Tibial nerve (tissue), 4 donors: ENCODE data around the gene CLMP. TPM values are rescaled to one million over a fixed set of nuclear protein-coding genes. Genes with fewer than 3 reads are reported as not detected.
"Not testable (repeated sequence)": the region's sequence is repeated elsewhere in the genome, so short reads cannot be mapped to it uniquely, and the experiment has no call there.

Source experiments
- DNase-seq, 2 donors: peaks; one replicate each; pipeline ENCODE4 v3.0.0-alpha.2; 2019; ENCODE audit warnings: low spot score in 2 of 2
- H3K27ac ChIP-seq, 4 donors: fragments of 200-600 bp; sonication (generic) in 3 of 4; one replicate each; pipeline ENCODE4 v1.5.1; 2017 to 2019; ENCODE audit warnings: mild to moderate bottlenecking in 1 of 4
- H3K27me3 ChIP-seq, 2 donors: fragments of 200-600 bp; sonication (generic) in 1 of 2; one replicate each; pipeline versions ENCODE4 v1.5.1 to v1.6.0; 2017 to 2019
- H3K36me3 ChIP-seq, 3 donors: fragments of 200-600 bp; sonication (generic); one replicate each; pipeline ENCODE4 v1.5.1; 2018 to 2019
- H3K4me1 ChIP-seq, 4 donors: fragments of 200-600 bp; sonication (generic) in 3 of 4; one replicate each; pipeline ENCODE4 v1.5.1; 2017 to 2019
- H3K4me3 ChIP-seq, 4 donors: fragments of 200-600 bp; sonication (generic) in 3 of 4; one replicate each; pipeline ENCODE4 v1.5.1; 2017 to 2019; ENCODE audit warnings: mild to moderate bottlenecking in 1 of 4, moderate library complexity in 1 of 4
- H3K9me3 ChIP-seq, 4 donors: fragments of 200-600 bp; sonication (generic) in 3 of 4; one replicate each; pipeline ENCODE4 v1.5.1; 2017 to 2019
- CTCF ChIP-seq, 5 experiments: fragments of 200-600 bp in 3 of 5; fragments of 450-650 bp in 2 of 5; sonication (generic) in 3 of 5; IDR thresholded peaks; one replicate each; pipeline ENCODE4 v1.5.1; 2016 to 2019; ENCODE audit warnings: antibody characterized with exemption in 5 of 5, mild to moderate bottlenecking in 3 of 5, moderate library complexity in 2 of 5
- EP300 ChIP-seq, 2 donors: sonication (generic); formaldehyde crosslinking; IDR thresholded peaks; one replicate each; pipeline ENCODE4 v1.6.1; 2017; ENCODE audit warnings: antibody characterized with exemption in 2 of 2, mild to moderate bottlenecking in 1 of 2
- POLR2A ChIP-seq, 2 donors: fragments of 450-650 bp; IDR thresholded peaks; one replicate each; pipeline ENCODE4 v1.6.1; 2017; ENCODE audit warnings: antibody characterized with exemption in 2 of 2, mild to moderate bottlenecking in 2 of 2, moderate library complexity in 2 of 2
- WGBS, 2 donors: methylation state at CpG; one replicate each; pipeline ENCODE4 v1.1.5; 2018; 5-methylcytosine and 5-hydroxymethylcytosine counted together
- total RNA-seq, 4 donors: library from RNA; depleted of rRNA; stranded (reverse); fragments of >200 nt; gene quantifications; one replicate each; pipeline ENCODE4 v1.1.0, GENCODE V29; 2016

CLMP gene
- total RNA-seq, 4 donors from 2014 or later = 82.5 to 98.6 (median 89.7) TPM

GRCh38 chr11:123143921-123144320 lies 51.1 kb downstream of the CLMP start:
- no peak overlapping the region for H3K27ac ChIP-seq
- H3K4me1 ChIP-seq = peaks cover 0 to 11% (median 2%) of the 10 kb centered on the region in 4 donors
- DNase-seq = no peak
- H3K9me3 ChIP-seq = no peaks in the 10 kb centered on the region
- no peak overlapping the region for H3K4me3 ChIP-seq
- no peaks in the 10 kb centered on the region for H3K36me3 ChIP-seq
- WGBS, 2 donors = 96% methylated on average over 2 of the region's 2 CpGs
- no peaks in the 10 kb centered on the region for H3K27me3 ChIP-seq
- TF ChIP-seq EP300 (IDR thresholded peaks at IDR 0.05) = no peak

GRCh38 chr11:123143476-123143875 lies 51.6 kb downstream of the CLMP start:
- H3K27me3 ChIP-seq = no peaks in the 10 kb centered on the region
- H3K9me3 ChIP-seq = no peaks in the 10 kb centered on the region
- no peak for TF ChIP-seq POLR2A (IDR thresholded peaks at IDR 0.05)
- no peak for TF ChIP-seq EP300 (IDR thresholded peaks at IDR 0.05)
- H3K4me3 ChIP-seq = no peak overlapping the region
- no peak for DNase-seq
- H3K27ac ChIP-seq = no peak overlapping the region
- peaks cover 0 to 15% (median 2%) of the 10 kb centered on the region in 4 donors for H3K4me1 ChIP-seq
- 73 to 76% methylated on average over 5 of the region's 5 CpGs for WGBS, 2 donors
- no peaks in the 10 kb centered on the region for H3K36me3 ChIP-seq

- Histone ChIP-seq H3K9me3 (no peaks in the 10 kb centered on the region), H3K4me3 (no peak overlapping the region), H3K36me3 (no peaks in the 10 kb centered on the region), H3K4me1 (peaks cover 0 to 18% (median 2%) of the 10 kb centered on the region in 4 donors), H3K27ac (peak overlapping the region in 1 of 4 donors; percentile 50), H3K27me3 (no peaks in the 10 kb centered on the region)
- DNase-seq = no peak
- WGBS, 2 donors = 90 to 95% methylated on average over 4 of the region's 4 CpGs
- TF ChIP-seq EP300 (IDR thresholded peaks at IDR 0.05) (no peak), POLR2A (IDR thresholded peaks at IDR 0.05) (no peak), CTCF (IDR thresholded peaks at IDR 0.05) (no peak)
Measured at GRCh38 chr11:123139206-123139605, 55.8 kb downstream of the CLMP start.

GRCh38 chr11:123137431-123138224 lies 57.4 kb downstream of the CLMP start:
- WGBS, 2 donors = 10 to 13% methylated on average over 22 to 24 of the region's 24 CpGs
- H3K27ac ChIP-seq = peak overlapping the region in 3 of 4 donors; percentile 71 to 83 (median 79)
- peaks cover 0 to 23% (median 2%) of the 10 kb centered on the region in 4 donors for H3K4me1 ChIP-seq
- peak; percentile 72 to 79 for DNase-seq
- H3K36me3 ChIP-seq = no peaks in the 10 kb centered on the region
- no peaks in the 10 kb centered on the region for H3K9me3 ChIP-seq
- peak overlapping the region in 3 of 4 donors; percentile 3 to 11 (median 7) for H3K4me3 ChIP-seq
- no peaks in the 10 kb centered on the region for H3K27me3 ChIP-seq
- no peak for TF ChIP-seq CTCF (IDR thresholded peaks at IDR 0.05)
- TF ChIP-seq EP300 (IDR thresholded peaks at IDR 0.05) = peak in 1 of 2 donors; percentile 72
- TF ChIP-seq POLR2A (IDR thresholded peaks at IDR 0.05) = no peak

- TF ChIP-seq EP300 (IDR thresholded peaks at IDR 0.05) (peak in 1 of 2 donors; percentile 23), CTCF (IDR thresholded peaks at IDR 0.05) (no peak), POLR2A (IDR thresholded peaks at IDR 0.05) (no peak)
- Histone ChIP-seq H3K4me1 (peaks cover 0 to 32% (median 5%) of the 10 kb centered on the region in 4 donors), H3K4me3 (peak overlapping the region in 1 of 4 donors; percentile 12), H3K36me3 (no peaks in the 10 kb centered on the region), H3K9me3 (no peaks in the 10 kb centered on the region), H3K27me3 (no peaks in the 10 kb centered on the region), H3K27ac (peak overlapping the region in 1 of 4 donors; percentile 79)
- WGBS, 2 donors = 75 to 83% methylated on average over 18 of the region's 18 CpGs
- peak in 1 of 2 donors; percentile 30 for DNase-seq
Measured at GRCh38 chr11:123135863-123136446, 59.1 kb downstream of the CLMP start.

- TF ChIP-seq CTCF (IDR thresholded peaks at IDR 0.05) = no peak
- TF ChIP-seq EP300 (IDR thresholded peaks at IDR 0.05) = no peak
- TF ChIP-seq POLR2A (IDR thresholded peaks at IDR 0.05) = no peak
- peak overlapping the region in 3 of 4 donors; percentile 26 to 68 (median 59) for H3K27ac ChIP-seq
- WGBS, 2 donors = 62 to 75% methylated on average over 6 of the region's 6 CpGs
- no peak overlapping the region for H3K4me3 ChIP-seq
- peaks cover 0 to 30% (median 5%) of the 10 kb centered on the region in 4 donors for H3K4me1 ChIP-seq
- no peaks in the 10 kb centered on the region for H3K9me3 ChIP-seq
- no peaks in the 10 kb centered on the region for H3K27me3 ChIP-seq
- H3K36me3 ChIP-seq = no peaks in the 10 kb centered on the region
- DNase-seq = no peak
Measured at GRCh38 chr11:123132881-123133280, 62.2 kb downstream of the CLMP start.

GRCh38 chr11:123132034-123132766 lies 62.8 kb downstream of the CLMP start:
- 58% methylated on average over 8 of the region's 8 CpGs for WGBS, 2 donors
- not testable (repeated sequence) for H3K27me3 ChIP-seq, H3K36me3 ChIP-seq, H3K4me3 ChIP-seq, H3K9me3 ChIP-seq
- Histone ChIP-seq H3K27ac (peak overlapping the region in 1 of 4 donors; percentile 68), H3K4me1 (peaks cover 0 to 23% (median 3%) of the 10 kb centered on the region in 4 donors)
- peak in 1 of 2 donors; percentile 26 for DNase-seq
